ENCODE measurements around the gene GPR31. TPM values are rescaled to one million over a fixed set of nuclear protein-coding genes. Genes with fewer than 3 reads are reported as not detected.

Gene GPR31
- total and polyA plus RNA-seq, 2 donors (not counting 3 experiments of a cell fraction or from before 2014, with no cell fraction given) = not detected

DNA sequence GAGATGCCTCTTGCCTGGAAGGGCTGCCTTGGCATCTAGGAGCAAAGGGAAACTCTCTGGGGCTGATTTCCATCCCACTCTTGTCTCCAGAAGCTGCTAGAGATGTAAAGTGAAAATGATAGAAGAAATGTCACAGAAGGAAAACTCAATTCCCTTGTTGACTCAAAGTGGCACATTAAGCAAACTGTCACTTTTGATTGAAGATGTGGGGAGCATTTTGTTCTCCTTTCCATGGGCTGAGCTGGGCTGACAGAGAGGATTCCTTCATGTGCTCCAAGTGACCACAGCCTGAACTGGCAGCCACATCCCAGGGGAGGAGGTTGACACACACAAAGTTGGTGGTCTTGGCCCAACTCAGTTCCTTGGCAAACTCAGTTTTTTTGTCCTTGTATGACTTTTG lies 9.8 kb downstream of the GPR31 start:
- H3K9me1 ChIP-seq (replicated peaks; ENCODE audit: control insufficient read depth, extremely low read depth, insufficient read depth, low read length) = no peaks in the 10 kb centered on the region
- H3K4me3 ChIP-seq (replicated peaks in 1 of 3; ENCODE audit: insufficient read depth in 1 of 3, low read depth in 1 of 3, low read length in 3 of 3) = no peak overlapping the region
- intact Hi-C loops (cut with micrococcal nuclease) (no loop called here), dilution Hi-C loops (cut with MboI; ENCODE audit: extremely low pct_ligation_motif_present, low sequenced_read_pairs) (no loop called here)
- no peaks in the 10 kb centered on the region for H3K27me3 ChIP-seq (ENCODE audit: control insufficient read depth in 2 of 2, insufficient read depth in 2 of 2, low read length in 2 of 2)
- CTCF ChIA-PET = no interaction called here
- no peak for DNase-seq (ENCODE audit: low read depth, low spot score)
- no peak overlapping the region for H3K27ac ChIP-seq (ENCODE audit: insufficient read depth, low read depth, low read length)
- H2AFZ ChIP-seq (ENCODE audit: low read depth, low read length) = no peak overlapping the region
- H3K4me1 ChIP-seq (ENCODE audit: control insufficient read depth, extremely low read depth, insufficient read depth, low read length) = no peaks in the 10 kb centered on the region
- no peaks in the 10 kb centered on the region for H4K20me1 ChIP-seq (replicated peaks; ENCODE audit: control insufficient read depth, extremely low read depth, insufficient read depth, low read length)
- no TSS peak for BruUV-seq (replicated peaks)
- H3K4me2 ChIP-seq (ENCODE audit: insufficient read depth, low read length) = no peak overlapping the region
- no peaks in the 10 kb centered on the region for H3K9me3 ChIP-seq (replicated peaks; ENCODE audit: control insufficient read depth, insufficient read depth, low read length)
- FAIRE-seq = no peak
- no peaks in the 10 kb centered on the region for H3K36me3 ChIP-seq (ENCODE audit: control insufficient read depth in 2 of 2, extremely low read depth in 1 of 2, insufficient read depth in 2 of 2, low read length in 2 of 2)
- no peaks in the 10 kb centered on the region for H3K79me2 ChIP-seq (ENCODE audit: control insufficient read depth, insufficient read depth, low read length)
- TF ChIP-seq MYC (IDR thresholded peaks at IDR 0.05; ENCODE audit: low read depth, low read length) (no peak), GATA2 (IDR thresholded peaks at IDR 0.05; ENCODE audit: insufficient read depth, insufficient read length, low read depth, low read length) (no peak), POLR2A (IDR thresholded peaks at IDR 0.05; ENCODE audit: low read depth, low read length) (no peak), EZH2 (IDR thresholded peaks at IDR 0.05; ENCODE audit: borderline replicate concordance, low read depth, low read length, severe bottlenecking) (no peak), POLR2AphosphoS5 (IDR thresholded peaks at IDR 0.05; ENCODE audit: insufficient read depth, low read depth, low read length) (no peak), FOS (IDR thresholded peaks at IDR 0.05; ENCODE audit: borderline replicate concordance, insufficient read depth, low read length) (no peak), JUN (IDR thresholded peaks at IDR 0.05; ENCODE audit: borderline replicate concordance, insufficient read depth, insufficient read length, low read depth) (no peak)
- TF ChIP-seq, protein P1, sequence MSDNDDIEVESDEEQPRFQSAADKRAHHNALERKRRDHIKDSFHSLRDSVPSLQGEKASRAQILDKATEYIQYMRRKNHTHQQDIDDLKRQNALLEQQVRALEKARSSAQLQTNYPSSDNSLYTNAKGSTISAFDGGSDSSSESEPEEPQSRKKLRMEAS (IDR thresholded peaks at IDR 0.05; ENCODE audit: insufficient read depth, insufficient read length) = no peak
- TF ChIP-seq, protein P2, sequence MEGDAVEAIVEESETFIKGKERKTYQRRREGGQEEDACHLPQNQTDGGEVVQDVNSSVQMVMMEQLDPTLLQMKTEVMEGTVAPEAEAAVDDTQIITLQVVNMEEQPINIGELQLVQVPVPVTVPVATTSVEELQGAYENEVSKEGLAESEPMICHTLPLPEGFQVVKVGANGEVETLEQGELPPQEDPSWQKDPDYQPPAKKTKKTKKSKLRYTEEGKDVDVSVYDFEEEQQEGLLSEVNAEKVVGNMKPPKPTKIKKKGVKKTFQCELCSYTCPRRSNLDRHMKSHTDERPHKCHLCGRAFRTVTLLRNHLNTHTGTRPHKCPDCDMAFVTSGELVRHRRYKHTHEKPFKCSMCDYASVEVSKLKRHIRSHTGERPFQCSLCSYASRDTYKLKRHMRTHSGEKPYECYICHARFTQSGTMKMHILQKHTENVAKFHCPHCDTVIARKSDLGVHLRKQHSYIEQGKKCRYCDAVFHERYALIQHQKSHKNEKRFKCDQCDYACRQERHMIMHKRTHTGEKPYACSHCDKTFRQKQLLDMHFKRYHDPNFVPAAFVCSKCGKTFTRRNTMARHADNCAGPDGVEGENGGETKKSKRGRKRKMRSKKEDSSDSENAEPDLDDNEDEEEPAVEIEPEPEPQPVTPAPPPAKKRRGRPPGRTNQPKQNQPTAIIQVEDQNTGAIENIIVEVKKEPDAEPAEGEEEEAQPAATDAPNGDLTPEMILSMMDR (IDR thresholded peaks at IDR 0.05; ENCODE audit: extremely low read depth in 1 of 2, insufficient read depth in 1 of 2, low read depth in 1 of 2, low read length in 2 of 2) = no peak
- POLR2A ChIA-PET = no interaction called here
- no peak overlapping the region for H3K9ac ChIP-seq (replicated peaks; ENCODE audit: extremely low read depth, insufficient read depth, low read length)
